Measurements from ENCODE around the gene TNFRSF6B.

Gene TNFRSF6B

DNA sequence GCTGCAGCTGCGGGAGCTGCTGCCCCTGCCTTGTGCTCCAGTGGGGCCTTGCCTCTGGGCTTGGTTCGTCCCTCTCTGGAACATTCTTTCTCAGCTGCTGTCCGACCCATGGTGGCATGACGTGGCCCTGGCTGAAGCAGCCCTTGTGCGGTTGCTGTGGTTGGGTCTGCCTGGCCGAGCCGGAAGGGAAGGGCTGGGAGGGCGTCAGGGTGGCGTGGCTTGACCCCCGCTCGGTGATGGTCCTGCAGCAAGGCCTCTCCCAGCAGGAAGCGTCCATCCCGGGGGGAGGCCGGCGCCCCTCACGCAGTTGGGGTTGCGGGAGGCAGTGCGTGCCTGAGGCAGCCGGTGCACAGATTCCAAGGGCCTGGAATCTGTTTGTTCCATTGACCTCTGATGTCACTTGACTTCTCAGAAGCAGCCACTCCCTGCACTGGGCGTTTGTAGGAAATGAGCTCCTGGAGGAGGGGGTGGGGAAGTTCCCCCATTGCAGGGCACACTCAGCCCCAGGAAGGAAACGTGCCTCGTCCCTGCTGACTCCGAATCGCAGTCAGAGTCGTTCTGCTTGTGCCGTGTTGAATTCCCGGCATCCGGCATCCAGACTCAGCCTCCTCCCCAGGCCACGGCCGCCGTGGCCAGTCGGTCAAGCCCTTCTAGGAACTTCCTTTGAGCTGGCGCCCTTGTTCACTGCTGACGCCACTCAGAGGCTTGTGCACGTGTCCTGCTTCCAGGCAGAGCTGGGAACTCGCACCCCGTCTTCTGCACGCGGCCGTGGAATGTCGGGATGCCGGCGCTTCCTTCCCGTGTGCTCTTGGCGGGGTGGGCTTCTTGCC, 9.7 kb upstream of the TNFRSF6B start:
- no peak for DNase-seq

- DNase-seq: no peak
Observed at GRCh38 chr20:63687419-63688178, 8.9 kb upstream of the TNFRSF6B start.

DNA sequence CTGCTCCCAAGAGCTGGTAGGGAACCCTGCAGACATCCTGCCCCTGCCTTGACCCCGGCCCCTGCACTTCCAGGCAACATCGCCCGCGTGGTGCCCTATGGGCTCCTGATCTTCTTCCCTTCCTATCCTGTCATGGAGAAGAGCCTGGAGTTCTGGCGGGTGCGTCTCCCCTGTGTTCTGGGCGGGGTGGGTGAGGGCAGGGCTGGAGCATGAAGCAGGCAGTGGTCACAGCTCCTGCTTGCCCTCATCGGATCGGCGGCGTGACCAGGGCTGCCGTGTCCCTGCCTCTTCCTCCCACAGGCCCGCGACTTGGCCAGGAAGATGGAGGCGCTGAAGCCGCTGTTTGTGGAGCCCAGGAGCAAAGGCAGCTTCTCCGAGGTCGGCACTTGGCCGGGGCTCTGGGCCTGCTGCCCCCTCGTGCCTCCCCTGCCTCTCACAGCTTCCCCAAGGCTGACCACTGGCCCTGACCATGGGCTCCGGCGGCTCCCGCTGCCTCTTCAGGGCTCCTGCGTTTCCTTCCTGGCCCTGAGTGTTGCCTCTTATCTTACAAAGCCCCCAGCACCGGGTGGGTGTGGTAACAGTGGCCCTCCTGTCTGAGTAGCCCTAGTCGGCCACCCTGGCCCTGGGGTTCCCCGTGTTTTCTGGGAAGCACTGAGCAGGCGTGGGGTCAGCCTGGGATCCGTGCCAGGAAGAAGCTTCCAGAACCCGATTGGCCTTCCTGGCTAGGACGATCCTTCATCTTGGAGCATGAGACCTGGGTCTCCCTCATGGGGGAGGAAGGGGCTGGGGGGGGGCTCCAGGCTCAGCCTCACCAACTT, 8.0 kb upstream of the TNFRSF6B start:
- no peak for DNase-seq

DNA sequence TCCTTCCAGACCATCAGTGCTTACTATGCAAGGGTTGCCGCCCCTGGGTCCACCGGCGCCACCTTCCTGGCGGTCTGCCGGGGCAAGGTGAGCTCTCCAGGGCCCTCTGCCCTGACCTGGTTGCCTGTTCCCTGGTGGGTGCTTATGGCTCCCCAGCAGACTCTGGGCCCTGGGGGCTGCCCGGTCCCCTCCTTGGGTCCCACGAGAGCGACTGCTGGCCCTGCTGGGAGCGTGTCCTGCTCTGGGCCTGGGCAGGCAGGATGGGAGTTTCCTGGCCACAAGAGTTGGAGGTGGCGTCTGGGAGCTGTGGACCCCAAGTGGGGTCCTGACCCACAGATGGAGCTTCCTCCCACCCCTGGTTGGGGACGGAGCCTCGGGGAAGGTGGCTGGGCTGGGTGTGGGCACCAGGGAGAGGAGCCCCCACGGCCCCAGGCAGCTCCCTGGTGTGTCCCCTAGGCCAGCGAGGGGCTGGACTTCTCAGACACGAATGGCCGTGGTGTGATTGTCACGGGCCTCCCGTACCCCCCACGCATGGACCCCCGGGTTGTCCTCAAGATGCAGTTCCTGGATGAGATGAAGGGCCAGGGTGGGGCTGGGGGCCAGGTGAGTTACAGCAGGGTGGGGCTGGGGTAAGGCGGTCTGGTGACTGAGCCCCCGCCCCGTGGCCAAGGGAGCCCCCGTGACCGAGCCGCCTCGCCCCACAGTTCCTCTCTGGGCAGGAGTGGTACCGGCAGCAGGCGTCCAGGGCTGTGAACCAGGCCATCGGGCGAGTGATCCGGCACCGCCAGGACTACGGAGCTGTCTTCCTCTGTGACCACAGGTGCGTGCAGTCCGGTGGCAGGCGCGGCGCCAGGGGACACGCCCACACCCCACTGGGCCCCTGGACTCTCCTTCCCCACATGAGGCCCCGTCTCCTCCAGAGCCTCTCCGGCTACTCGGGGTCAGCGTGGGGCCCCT, 7.1 kb upstream of the TNFRSF6B start:
- DNase-seq: no peak

DNA sequence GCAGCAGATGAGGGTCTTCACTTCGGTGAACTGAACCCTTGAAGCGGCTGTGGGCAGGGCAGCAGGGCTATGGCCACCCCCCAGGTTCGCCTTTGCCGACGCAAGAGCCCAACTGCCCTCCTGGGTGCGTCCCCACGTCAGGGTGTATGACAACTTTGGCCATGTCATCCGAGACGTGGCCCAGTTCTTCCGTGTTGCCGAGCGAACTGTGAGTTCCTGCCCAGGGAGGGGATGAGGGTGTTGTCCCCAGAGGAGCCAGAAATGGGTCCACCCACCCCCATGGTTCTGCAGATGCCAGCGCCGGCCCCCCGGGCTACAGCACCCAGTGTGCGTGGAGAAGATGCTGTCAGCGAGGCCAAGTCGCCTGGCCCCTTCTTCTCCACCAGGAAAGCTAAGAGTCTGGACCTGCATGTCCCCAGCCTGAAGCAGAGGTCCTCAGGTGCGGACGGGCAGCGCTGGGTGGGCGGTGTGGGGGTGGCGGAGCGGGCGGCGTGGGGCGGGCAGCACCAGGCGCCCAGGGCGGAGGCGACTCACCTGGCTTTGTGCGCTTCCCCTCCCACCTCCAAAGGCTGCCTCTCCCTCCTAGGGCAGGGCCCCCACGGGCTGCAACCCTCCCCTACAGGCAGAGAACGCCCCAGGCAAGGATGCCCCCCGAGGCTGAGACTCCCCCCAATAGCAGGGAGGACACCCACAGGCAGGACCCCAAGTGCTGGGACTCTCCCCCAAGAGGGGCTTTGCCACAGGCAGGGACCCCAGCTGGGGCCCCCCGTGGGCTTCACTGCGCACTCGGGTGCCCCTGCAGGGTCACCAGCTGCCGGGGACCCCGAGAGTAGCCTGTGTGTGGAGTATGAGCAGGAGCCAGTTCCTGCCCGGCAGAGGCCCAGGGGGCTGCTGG, 6.2 kb upstream of the TNFRSF6B start:
- no peak for DNase-seq

GRCh38 chr20:63690898-63691710, 5.3 kb upstream of the TNFRSF6B start:
- DNase-seq: no peak

GRCh38 chr20:63691711-63692435, 4.6 kb upstream of the TNFRSF6B start:
- DNase-seq: no peak

GRCh38 chr20:63692436-63693082, 3.9 kb upstream of the TNFRSF6B start:
- no peak for DNase-seq

DNA sequence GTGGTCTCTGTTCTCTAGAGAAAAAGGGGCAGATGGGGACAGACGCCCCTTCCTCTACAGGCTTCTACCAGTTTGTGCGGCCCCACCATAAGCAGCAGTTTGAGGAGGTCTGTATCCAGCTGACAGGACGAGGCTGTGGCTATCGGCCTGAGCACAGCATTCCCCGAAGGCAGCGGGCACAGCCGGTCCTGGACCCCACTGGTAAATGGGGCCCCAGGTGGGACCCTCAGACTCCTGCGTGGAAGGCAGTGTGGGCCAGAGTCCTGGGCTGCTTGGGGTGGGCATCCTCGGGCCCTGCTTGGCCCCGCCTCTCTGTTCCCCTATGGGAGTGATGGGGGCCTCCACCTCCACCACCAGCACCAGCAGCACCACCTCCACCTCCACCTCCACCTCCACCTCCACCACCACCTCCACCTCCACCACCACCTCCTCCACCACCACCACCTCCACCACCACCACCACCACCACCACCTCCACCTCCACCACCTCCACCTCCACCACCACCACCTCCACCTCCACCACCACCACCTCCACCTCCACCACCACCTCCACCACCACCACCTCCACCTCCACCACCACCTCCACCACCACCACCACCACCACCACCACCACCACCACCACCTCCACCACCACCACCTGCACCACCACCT, 3.2 kb upstream of the TNFRSF6B start:
- no peak for DNase-seq

DNA sequence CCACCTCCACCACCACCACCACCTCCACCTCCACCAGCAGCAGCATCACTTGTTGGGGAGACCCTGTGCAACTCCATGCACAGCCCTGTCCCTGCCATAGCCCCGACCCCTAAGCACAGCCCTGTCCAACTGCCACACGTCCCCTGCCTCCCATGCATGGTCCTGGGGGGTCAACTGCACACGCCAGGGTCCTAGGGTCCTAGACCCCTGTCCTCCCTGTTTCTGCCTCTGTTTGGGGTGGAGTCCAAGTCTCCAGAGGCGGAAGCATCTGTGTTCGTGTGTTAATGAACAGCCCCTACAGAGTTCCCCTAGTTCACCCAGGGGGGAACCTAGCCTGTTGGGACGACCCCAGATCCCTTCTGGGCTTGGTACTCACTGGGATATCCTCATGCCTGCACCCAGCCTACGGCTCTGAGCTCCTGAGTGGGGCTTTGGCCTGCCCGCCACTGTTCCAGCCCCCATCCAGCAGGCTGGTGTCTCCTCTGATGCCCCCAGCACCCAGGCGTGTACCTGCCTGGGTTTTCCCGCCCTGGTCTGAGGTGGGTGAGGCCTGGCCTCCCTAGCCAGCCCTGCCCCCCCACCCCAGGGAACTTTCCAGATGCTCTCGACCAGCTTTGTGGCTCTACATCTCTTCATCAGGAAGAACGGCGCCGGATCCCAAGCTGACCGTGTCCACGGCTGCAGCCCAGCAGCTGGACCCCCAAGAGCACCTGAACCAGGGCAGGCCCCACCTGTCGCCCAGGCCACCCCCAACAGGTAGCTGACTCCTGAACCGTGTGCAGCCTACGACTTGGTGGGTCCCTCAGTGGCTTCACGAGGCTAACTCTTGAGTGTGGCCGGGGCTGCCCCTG, 2.5 kb upstream of the TNFRSF6B start:
- no peak for DNase-seq

- DNase-seq: no peak
Observed at GRCh38 chr20:63694584-63695423, 1.6 kb upstream of the TNFRSF6B start.

GRCh38 chr20:63695424-63696305, 787 bp upstream of the TNFRSF6B start:
- DNase-seq: no peak

DNA sequence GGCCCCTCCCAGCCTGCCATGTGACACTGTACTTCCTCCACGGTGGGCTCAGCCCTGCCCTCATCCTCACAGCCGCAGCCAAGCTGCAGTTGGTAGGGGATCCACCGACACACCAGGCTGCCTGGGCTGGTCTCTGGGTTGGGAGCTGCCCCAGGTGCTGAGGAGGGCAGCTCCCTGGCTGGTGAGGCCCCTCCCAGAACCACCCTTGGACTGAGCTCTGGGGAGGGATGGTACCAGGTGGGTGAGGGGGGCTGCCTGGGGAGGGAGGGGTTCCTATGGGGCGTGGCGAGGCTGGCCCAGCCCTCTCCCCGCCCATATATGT, 185 bp upstream of the TNFRSF6B start:
- no peak for DNase-seq

DNA sequence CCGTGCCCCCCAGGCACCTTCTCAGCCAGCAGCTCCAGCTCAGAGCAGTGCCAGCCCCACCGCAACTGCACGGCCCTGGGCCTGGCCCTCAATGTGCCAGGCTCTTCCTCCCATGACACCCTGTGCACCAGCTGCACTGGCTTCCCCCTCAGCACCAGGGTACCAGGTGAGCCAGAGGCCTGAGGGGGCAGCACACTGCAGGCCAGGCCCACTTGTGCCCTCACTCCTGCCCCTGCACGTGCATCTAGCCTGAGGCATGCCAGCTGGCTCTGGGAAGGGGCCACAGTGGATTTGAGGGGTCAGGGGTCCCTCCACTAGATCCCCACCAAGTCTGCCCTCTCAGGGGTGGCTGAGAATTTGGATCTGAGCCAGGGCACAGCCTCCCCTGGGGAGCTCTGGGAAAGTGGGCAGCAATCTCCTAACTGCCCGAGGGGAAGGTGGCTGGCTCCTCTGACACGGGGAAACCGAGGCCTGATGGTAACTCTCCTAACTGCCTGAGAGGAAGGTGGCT, 960 bp downstream of the TNFRSF6B start:
- no peak for DNase-seq

DNA sequence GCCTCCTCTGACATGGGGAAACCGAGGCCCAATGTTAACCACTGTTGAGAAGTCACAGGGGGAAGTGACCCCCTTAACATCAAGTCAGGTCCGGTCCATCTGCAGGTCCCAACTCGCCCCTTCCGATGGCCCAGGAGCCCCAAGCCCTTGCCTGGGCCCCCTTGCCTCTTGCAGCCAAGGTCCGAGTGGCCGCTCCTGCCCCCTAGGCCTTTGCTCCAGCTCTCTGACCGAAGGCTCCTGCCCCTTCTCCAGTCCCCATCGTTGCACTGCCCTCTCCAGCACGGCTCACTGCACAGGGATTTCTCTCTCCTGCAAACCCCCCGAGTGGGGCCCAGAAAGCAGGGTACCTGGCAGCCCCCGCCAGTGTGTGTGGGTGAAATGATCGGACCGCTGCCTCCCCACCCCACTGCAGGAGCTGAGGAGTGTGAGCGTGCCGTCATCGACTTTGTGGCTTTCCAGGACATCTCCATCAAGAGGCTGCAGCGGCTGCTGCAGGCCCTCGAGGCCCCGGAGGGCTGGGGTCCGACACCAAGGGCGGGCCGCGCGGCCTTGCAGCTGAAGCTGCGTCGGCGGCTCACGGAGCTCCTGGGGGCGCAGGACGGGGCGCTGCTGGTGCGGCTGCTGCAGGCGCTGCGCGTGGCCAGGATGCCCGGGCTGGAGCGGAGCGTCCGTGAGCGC, 1.6 kb downstream of the TNFRSF6B start:
- no peak for DNase-seq
